Fibroblast of the conjunctiva (primary cell): Measurements from ENCODE around the gene MRGPRD.
A peak's percentile ranks its signal among the peaks of the same experiment; 100 is the strongest.

Source experiments
- DNase-seq: peaks from one replicate; pipeline ENCODE4 v3.0.0-alpha.2; 2010; ENCODE audit warnings: low read depth

The MRGPRD gene

GRCh38 chr11:68946416-68947090 is 34.2 kb downstream of the MRGPRD start:
- DNase-seq: peak; percentile 78

DNA sequence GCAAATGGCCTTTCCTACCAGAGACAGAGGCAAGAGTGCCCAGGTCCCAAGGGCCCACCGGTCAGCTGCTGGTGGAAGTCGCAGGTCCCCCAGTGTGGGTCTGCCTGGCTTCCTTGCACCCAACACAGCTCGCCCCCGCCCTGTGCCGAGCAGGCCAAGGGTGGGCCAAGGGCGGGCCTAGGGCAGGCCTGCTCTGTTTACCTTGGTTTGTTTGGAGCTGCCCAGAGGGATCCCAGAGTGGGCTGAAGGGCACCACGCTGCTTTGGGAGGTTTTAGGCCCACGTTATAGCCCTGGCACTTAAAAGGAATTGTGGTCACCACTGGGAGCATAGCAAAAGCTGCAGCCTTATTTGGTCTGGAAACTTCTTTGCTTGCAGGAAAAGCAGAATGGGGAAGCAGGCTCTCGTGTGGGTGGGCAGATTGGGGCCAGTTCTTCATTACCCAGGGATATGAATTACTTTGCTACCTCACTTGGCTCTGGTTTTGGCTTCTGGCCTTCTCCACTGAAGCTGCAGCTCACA is 38.0 kb downstream of the MRGPRD start:
- no peak for DNase-seq

- DNase-seq: no peak
Observed at GRCh38 chr11:68942095-68942620, 38.6 kb downstream of the MRGPRD start.

DNA sequence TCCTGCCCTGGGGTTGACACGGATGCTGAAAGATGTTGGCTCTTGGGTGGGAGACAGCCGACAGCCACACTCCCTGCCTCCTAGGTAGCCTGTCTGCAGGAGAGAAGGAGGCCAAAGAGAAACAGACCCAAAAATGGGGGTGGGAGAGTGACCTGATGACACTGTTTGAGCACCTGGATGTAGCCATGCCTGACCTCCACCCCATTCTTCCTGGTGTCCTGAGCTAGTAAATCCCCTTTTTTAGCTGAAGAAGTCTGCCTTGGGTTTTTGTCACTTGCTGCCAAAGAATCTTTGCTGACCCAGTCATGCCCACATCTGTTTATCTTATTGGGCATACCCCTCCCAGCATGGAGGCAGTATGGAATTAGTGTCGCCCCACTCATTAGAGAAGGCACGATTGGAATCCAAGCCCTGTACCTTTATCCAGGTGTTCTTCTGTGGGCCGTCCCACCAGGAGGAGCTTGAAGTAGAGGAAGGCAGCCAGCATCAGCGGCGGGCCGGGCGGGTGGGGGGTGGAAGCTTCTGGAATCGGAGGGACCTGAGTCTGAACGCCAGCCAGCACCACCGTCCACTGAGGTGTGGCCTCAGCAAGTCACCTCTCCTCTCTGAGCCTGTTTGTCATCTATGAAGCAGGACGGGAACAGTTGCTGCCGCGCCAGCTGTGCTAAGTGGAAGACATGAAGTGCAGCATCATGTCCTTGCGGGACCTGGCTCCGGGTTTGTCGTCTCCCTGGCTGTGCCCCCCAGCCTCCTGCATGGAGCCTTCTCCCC is 39.3 kb downstream of the MRGPRD start:
- DNase-seq: no peak

- DNase-seq: no peak
Observed at GRCh38 chr11:68940651-68941323, 40.0 kb downstream of the MRGPRD start.

DNA sequence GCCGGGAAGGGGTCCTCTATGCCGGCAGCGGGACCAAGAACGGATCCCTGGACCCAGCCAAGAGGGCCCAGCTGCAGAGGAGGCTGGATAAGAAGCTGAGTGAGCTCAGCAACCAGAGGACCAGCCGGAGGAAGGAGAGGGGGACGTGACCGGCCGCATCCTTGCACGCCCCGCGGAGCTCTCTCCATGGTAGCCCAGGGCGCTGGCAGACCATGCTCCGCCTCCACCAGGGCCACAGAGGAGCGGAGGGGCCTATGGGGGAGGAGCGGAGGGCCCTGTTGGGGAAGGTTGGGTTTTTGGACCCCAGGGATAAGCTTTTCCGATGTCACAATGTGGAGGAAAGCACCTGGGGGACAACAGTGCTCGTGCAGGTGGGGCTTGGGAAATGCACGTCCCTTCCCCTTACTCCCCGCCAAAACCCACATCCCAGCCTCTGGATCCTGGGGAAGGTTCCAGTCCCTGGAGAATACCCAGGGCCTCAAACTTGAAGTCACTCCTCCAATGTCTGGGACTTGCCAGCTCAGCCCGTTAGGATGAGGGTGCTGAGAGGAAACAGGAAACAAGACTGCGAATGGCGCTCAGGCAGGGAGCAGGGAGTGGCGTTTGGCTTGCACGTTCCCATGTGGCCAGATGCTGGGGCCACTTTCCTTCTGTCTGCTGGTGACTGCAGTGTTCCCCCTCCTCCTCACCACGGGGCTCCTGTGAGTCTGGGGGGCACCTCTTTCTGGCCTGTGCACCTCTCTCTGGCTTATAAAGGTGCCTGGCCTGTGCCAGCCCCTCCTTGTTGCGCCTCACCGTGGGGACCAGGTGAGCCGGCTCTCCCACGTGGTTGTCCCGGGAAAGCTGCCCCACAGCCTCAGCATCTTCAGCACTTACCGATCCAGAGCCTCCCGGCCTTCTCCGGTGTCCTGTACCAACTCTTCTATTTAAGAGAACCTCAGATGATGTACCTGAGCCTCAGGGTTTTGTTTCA is 40.9 kb downstream of the MRGPRD start:
- DNase-seq: no peak

DNA sequence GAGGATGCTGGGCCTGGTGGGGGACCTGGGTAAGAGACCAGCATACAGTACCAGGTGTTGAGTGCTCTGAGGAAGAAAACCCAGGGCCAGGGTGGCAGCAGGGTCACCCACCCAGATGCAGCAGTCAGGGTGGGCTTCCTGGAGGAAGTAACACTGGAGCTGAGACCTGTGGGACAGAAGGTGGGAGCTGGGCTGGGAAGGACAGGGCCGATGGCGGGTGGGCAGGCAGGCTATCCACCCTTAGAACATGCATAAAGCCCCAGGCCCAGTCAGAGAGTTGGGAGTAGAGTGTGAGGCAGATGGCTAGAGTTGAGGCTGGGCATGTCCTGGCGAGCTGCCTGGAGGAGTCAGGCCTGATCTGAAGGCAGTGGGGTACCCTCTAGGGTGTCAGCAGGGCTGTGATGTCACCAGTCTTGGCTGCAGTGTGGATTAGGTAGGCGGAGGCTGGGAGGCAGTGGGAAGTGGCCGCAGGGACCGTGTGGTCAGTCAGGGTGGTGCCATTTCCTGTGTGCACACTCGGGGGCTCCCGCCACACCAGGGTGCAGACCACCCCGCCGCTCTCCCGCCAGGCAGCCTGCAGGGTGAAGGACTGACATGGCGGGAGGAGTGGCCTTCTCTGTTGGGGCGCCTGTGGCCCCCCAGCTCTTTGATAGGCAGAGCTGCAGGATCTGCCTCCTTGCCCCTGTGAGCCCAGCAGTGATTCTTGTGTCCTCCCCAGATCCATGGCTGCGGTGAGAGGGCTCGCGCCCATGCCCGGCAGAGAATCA is 41.8 kb downstream of the MRGPRD start:
- DNase-seq: no peak

- DNase-seq: no peak
Observed at GRCh38 chr11:68938088-68938487, 42.7 kb downstream of the MRGPRD start.

DNA sequence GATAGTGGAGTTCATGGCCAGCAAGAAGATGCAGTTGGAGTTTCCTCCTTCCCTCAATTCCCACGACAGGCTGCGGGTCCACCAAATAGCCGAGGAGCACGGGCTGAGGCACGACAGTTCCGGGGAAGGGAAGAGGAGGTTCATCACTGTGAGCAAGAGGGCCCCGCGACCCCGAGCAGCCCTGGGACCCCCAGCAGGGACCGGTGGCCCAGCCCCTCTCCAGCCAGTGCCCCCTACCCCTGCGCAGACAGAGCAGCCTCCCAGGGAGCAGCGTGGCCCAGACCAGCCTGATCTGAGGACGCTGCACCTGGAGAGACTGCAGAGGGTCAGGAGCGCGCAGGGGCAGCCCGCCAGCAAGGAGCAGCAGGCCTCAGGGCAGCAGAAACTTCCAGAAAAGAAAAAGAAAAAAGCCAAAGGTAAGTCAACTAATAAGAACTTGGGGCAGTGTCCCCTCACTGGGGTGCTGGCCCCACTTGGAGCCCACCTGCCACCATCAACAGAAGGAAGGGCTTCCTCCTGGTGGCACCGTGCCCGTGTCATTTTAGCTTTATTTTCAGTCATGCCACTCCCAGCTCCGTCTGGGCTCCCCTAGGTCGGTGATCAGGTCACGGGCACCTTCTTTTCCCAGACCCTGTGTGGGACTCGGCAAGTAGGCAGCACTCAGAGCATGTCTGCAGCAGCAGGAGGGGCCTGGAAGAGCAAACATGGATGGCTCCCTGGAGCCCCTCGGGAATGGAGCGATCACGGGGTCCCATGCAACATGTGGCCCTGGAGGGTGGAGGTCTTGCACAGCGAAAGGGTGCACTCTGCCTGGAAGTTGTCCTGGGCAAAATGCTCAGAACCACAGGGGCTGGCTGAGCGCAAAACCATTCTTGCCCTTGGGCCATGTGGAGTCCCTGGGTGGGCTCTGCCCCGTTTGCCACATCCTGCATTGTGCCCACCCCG is 43.8 kb downstream of the MRGPRD start:
- no peak for DNase-seq

GRCh38 chr11:68936358-68936636 is 44.5 kb downstream of the MRGPRD start:
- DNase-seq: no peak

GRCh38 chr11:68935516-68936357 is 45.0 kb downstream of the MRGPRD start:
- DNase-seq: no peak

GRCh38 chr11:68935066-68935465 is 45.7 kb downstream of the MRGPRD start:
- DNase-seq: no peak

DNA sequence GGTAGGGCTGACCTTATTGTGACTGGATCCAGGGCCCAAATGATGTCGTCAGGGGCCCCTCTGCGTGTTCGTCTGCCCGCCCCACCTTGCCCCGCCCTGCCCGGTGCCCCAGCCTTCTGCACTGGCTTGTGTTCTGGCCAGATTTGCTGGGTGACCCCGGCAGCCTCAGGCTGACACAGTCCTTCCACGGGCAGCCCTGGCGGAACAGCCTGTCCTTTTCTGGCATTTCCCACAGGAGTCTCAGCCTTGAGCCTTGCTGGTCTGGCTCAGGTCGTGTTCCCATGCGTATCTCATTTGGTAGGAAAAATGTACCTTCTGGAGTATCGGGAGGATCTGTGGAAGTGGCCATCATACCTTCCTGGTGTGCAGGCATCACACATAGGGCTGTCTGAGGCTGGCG is 46.1 kb downstream of the MRGPRD start:
- no peak for DNase-seq

DNA sequence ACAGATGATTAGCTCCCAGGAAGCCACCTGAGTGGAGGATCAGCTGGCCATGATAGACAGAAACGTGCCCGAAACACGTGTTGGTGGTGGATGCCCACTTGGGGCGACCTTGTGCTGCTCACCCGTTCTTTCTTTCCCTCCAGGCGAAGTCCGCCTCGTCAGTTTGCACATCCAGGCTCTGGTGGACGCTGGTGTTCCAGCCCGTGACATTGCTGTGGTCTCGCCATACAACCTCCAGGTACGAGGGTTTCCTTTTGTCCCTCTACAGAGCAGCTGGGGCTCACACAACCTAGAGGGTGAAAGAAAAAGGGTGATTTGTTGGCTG is 46.5 kb downstream of the MRGPRD start:
- DNase-seq: no peak

- no peak for DNase-seq
Observed at GRCh38 chr11:68933605-68934320, 47.0 kb downstream of the MRGPRD start.

- no peak for DNase-seq
Observed at GRCh38 chr11:68932933-68933577, 47.7 kb downstream of the MRGPRD start.

DNA sequence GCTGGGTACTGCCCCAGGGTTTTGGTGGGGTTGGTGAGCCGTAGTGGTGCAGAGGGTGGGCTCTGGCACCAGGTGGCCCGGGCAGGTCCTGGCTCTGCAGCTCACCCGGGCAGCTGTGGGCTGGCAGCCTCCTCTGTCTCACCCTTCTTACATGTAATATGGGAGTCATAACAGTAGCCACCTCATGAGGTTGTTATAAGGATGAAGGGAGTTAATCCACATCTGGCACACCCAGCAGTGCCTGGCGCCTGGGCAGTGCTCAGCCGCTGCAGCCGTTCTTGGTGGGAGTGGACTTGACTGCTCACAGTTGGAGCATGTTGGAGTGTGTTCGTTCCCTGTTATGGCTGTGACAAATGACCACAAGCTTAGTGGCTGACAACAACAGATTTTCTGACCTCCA is 48.4 kb downstream of the MRGPRD start:
- no peak for DNase-seq

- DNase-seq: no peak
Observed at GRCh38 chr11:68931911-68932310, 48.9 kb downstream of the MRGPRD start.
